GM21619 (cell line): ENCODE results near the gene ZFP1.

Experiments
- ATAC-seq: cut with Tn5 transposase; IDR thresholded peaks from one replicate; pipeline ENCODE4 v1.9.1; 2021; ENCODE audit not compliant: unreplicated experiment

Gene ZFP1

DNA sequence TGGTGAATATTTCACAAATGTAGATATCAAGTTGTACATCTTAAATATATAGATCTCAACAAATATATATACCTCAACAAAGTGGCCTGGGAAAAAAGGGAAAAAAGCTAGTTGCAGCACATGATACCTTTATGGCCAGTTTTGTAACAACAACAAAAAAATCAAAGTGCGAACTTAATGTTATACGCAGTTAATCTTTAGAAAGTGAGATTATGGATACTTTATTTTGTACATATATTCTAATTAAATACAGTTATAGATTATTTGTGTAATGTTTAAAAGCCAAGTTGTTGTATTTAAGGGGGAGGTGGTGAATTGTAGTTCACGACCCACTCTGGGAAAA, 385 bp upstream of the ZFP1 start:
- ATAC-seq: no peak

DNA sequence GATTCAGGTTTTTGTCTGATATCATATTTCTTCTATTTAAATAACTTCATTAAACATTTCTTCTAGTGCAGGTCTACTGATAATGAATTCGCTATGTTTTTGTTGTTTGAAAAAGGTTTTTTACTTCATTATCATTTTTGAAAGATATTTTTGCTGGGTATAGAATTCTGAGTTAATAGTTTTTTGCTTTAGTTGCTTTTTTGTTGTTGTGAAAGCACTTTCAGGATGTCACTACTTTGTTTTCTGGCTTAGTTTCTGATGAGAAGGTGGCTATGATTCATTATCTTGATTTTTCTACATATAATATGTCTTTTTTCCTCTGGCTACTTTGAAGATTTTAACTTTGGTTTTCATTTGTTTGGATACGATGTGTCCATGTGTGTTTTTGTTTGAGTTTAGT, 3.5 kb downstream of the ZFP1 start:
- no peak for ATAC-seq

DNA sequence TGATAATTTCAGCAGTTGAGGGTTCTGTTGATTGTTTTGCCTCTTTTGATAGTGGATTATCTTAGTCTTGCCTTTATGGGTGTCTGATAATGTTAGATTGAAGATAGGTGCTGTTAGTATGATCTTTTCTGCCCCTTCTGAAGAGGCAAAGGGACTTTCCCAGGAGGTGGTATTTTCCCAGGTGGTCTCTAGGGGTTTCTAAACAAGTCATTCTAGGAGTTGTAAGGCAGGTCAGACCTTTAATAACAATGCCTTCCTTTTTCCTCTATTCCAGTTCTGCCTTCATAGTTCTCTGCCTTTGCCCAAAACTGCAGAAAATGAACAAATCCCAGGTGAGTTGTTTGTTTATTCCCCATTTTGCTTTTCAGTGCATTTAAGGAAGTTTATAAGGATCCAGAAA, 4.3 kb downstream of the ZFP1 start:
- no peak for ATAC-seq

DNA sequence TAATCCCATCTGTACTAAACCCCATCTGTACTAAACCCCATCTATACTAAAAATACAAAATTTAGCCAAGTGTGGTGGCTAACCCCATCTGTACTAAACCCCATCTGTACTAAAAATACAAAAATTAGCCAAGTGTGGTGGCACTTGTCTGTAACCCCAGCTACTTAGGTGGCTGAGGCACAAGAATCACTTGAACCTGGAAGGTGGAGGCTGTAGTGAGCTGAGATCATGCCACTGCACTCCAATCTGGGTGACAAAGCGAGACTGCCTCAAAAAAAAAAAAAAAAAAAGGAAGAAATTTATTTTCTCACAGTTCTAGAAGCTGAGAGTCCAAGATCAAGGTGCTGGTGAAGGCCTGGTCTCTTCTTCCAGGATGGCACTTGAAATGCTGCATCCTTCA, 12.1 kb downstream of the ZFP1 start:
- no peak for ATAC-seq

DNA sequence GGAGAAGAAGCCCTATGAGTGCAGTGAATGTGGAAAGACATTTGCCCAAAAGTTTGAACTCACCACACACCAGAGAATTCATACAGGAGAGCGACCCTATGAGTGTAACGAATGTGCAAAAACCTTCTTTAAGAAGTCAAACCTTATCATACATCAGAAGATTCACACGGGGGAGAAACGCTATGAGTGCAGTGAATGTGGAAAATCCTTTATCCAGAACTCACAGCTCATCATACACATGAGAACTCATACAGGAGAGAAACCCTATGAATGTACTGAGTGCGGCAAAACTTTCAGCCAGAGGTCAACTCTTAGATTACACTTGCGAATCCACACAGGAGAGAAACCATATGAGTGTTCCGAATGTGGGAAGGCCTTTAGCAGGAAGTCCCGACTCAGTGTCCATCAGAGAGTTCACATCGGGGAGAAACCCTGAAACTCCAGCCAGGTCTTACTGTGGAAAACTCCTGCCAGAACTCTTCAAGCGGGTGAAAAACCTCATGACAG, 21.6 kb downstream of the ZFP1 start:
- ATAC-seq: no peak

DNA sequence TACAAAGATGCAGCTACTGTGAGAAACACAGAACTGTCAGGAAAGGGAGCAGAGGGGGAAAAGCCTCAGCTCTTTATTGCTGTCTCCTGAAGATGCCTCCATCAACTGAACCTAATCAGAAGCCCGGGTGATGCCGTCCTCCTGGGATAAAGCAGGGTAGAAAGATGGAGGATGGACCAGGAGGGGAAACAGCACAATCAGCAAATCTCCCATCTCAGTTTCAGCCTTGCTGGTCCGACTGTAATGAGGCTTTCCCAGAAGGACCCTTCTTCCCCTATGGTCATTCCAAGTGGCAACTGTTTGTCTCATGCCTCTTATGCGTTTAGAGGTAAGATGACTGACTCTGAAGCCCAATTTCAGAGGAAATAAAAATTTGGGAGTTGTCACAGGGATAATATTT, 24.3 kb downstream of the ZFP1 start:
- no peak for ATAC-seq

DNA sequence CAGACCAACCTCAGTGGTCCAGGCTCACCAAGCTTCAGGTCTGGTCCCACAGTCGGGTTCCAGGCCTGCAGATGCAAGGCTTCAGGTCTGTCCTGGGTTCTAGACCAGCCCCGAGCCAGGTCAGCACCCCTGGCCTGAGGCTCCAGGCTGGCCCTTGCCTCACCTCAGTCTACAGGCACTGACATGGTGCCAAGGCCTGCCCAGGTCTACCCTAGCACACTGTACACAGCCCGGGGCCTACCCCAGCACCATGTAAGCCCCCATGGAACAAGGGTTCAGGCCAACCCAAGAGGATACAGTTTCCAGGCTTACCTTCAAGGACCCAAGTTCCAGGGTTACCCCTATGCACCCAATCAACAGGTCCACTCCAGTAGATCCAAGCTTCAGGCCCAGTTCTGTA, 26.8 kb downstream of the ZFP1 start:
- ATAC-seq: no peak

DNA sequence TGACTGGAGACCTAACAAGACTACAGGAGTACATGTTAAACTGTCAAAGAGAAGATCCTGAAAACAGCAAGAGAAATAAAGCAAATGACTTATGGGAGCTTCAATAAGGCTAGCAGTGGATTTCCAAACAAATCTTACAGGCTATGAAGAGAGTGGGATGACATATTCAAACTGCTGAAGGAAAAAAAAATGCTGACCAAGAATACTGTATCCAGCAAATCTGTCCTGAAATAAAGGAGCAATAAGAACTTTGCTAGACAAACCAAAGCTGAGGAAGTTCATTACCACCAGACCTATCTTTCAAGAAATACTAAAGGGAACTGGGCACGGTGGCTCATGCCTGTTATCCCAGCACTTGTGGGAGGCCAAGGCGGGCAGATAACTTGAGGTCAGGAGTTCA, 28.6 kb downstream of the ZFP1 start:
- ATAC-seq: no peak

DNA sequence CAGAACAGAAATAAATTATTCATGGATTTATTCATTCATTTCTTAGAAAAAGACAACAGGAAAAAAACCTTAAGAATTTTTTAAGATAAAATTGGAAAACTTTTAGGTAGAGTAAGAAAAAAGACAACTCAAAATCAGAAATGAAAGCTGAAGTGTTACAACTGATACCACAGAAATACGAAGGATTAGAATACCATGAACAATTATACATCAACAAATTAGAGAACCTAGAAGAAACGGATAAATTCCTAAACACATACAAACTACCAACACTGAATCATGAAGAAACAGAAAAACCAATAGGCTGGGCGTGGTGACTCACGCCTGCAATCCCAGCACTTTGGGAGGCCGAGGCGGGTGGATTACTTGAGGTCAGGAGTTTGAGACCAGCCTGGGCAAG, 30.9 kb downstream of the ZFP1 start:
- ATAC-seq: no peak

DNA sequence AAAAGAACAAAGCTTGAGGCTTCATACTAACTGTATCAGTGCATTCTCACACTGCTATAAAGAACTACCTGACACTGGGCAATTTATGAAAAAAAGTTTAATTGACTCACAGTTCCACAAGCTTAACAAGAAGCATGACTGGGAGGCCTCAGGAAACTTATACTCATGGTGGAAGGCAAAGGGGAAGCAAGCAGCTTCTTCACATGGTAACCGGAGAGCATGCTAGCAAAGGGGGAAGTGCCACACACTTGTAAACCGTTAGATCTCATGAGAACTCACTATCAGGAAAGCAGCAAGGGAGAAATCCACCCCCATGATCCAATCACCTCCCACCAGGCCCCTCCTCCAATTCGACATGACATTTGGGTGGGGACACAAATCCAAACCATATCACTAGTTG, 33.3 kb downstream of the ZFP1 start:
- ATAC-seq: no peak

DNA sequence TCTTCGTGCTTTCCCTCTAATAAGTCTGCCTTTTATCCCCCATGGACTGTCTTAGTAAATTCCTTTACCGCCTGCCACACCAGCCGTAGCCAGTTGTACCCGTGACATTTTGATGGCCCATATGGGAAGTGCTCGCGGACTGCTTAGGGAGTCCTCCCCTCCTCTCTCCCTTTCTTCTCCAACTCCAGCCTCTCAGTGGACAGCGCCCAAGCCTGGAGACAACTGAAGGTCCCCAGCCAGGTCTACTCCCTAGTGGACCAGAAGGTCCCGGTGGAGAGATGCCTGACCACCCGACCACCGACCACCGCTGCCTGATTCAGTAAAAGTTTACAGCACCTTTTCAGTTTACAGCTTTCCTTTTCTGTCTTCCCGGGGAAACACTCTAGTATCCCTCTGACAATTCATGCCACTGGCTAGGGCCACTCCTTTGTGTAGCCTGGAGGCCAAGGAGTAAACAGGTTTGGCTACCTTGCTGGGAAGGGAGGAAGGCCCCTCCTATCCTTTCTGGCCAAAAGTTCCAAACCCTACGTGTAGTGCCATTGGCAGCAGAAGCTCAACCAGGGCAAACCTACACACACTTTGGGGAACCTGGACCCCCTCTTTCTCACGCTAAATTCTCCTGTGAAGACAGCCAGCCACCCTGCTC, 40.6 kb downstream of the ZFP1 start:
- no peak for ATAC-seq

DNA sequence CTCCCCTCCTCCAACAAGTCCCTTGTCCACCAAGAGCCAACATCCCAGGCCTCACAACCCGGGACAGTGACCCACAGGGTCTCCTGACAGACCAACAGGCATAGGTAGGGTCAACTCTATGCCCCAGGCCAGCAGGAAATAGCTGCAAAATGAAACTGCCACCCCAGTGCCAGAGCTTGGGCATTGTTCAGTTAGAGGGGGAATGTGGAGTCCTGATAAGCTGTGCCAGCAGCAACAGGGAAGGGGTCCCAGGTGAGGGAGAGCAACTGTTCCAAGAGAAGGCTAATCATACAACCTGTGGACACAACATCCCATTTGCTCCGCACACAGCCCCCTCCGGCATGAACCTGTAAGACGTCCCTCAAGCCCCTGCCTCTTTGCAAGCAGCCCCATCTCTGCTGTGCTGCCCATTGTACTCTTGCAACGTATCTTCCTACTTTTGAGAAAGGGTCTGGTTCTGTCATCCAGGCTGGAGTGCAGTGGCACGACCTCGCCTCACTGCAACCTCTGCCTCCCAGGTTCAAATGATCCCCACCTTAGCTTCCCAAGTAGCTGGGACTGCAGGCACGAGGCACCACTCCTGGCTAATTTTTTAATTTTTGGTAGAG, 41.4 kb downstream of the ZFP1 start:
- no peak for ATAC-seq

DNA sequence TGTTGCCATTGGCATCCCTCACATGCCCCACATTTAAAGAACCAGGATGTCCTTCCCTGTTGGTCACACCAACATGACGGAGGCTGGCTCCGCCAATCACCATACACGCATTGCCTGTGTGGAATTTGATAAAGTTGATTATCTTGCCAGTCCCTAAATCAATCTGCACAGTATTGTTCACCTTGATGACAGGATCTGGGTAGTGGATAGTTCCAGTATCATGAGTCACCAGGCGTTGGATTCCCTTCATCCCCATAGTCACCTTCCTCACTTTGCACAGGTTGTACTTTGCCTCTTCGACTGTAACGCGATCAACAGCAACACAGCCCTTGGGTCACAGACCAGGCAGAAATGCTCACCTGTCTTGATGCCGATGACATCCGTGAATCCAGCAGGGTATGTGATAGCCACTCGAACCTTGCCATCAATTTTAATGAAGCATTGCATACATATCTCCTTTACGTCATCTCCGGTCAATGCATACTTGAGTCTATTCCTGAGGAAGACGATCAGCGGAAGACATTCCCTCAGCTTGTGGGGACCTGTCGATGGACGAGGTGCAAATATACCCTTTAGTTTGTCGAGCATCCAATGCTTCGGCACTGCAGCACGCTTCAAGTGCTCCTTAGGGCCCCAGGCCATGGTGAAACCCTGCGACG, 44.4 kb downstream of the ZFP1 start:
- ATAC-seq: no peak

DNA sequence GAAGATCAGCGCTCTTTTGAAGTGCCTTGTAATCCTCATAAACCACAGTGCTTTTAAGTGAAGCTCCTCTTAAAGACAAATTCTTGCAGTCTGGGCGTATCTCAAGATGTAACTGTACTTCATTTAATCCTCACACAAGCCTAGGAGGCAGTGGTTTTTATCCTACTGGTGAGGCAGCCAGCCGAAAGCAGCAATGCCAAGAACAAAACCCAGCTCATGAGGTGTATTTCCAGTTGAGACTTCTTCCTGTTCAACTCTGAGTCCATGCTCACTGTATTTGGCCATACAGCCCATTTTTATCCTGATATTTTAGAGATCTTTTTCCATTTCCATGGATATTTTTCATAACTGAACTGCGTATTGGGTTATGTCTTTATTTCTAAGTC, 44.9 kb downstream of the ZFP1 start:
- no peak for ATAC-seq

DNA sequence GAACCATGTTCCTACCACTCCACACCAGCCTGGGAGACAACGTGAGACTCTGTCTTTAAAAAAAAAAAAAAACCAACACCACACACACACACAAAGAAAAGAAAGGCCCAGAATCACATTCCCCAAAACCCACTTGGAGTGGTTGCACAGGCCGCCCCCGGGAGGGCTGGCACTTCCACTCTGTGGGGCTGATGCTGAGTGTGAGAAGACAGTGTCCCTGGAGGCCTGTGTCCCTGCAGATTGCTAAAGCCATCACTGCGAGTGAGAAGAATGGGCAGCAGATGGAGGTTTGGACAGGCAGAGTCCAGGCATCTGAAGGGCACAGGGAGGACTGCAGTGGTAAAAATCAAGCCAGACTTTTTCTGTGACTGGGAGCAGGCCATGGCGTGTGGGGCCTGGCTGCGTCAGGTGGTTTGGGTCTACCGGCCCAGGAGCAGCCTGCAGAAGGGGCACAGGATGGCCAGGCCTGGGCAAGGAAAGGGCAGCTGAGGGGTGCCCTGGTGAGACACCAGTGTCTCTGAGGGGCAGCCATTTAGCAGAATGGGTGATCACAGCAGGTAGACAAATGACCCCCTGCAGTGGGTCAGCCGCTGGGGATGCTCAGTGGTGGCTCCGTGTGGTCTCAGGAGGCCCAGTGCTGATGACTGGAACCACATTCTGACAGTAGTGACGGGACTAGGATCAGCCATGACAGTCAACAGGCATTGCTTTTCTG, 45.6 kb downstream of the ZFP1 start:
- no peak for ATAC-seq

DNA sequence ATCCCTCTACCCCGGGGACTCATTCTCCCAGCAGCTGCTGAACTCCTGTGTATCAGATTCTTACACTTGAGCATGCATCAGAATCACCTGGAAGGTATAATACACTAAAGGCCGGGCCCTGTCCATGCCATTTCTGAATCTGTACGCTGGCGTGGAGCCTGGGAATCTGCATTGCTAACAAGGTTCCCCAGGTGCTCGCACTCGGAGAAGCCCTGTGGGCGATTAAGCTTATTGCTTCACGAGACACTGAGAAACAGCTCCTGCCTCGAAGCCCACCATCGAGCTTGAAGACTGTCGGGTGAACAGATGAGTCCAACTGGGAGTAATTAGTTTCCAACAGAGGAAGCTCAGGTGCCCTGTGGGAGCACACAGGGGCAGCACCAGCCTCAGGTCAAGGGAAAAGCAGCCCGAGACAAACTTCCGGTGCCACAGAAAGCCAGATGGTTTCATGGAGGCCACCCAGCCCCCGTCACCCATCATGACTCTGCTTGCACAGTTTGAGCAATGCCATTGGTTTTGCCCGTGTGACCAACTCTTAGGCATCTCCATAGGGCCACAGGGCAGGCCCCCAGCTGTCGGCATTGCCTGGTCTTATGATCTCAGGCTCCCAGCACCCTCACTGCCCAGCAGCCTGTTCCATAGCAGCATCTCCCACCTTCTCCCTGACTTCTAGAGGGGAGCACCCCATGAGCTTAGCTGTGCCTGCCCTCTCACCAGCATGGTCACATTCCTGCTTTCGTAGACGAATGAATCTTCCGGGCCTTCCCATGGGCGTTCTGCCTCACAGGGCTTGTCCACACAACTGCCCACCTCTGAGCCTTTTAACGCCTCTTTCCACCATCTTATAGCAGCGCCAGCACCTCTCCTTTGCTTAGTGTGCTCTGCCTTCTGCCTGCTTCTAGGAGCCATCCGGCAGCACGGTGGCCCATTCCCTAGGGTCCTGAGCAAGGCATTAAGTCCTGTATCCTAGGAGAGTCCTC, 47.8 kb downstream of the ZFP1 start:
- ATAC-seq: no peak

DNA sequence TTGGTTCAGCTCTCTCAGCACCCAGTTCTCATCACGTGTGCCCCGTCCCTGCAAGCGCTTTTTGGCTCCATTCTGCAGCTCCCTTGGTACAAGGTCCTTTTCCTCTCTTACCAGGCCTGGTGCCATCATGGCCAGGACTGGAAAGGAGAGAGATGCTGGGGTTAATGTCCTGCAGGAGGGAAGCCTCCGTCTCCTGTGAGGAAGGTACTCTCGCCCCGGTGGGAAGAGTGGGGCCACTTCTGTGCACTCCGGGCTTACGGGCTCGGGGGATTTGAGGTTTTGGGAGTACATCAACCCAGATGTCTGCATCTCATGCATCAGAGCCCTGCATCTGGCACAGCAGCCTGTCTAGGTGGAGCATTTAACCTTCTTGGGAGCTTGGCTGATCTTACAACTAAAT, 48.5 kb downstream of the ZFP1 start:
- ATAC-seq: no peak

DNA sequence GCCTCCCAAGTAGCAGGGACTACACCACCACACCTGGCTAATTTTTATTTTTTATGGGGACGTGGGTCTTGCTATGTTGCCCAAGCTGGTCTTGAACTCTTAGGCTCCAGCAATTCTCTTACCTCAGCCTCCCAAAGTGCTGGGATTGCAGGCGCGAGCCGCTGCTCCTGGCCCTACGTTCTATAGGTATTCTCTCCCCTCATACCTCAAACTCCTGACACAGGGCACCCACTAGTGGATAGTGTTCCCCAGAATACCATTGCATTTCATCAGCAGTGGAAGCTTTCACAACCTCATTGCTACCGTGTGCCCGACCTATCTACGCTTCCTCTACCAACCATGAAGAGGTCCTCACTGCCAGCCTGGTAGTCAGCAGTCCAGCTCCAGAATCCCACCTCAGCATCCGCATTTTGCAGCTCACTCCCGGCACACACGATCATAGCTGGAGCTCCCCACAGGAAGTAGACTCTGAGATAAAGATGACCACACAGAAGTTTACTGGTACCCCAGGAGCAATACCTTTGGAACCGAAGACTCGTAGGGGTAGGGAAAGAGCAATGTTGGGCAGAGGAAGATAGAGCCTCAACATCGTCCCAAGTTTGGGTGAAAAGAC, 49.3 kb downstream of the ZFP1 start:
- ATAC-seq: no peak

DNA sequence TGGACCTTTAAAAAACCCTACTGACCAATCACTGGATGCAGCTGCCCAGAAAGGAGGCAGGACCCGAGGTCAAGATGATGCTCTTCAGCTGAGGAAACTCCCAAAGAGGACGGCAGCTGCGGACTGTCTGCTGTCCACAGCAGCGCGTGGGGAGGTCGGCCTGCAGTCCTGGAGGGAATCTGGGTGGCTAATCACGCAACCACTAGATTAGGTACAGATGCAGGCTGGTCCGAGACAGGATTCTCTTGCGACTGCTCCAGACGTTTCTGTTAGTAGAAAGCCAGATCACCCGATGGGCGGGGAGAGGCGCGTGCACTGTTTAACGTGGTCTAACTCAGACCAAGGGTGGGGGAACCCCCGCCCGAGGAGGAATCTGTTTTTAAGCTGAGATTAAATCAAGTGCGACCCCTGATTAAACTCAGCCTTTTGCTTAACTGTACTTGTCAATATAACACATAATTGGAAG, 49.8 kb downstream of the ZFP1 start:
- no peak for ATAC-seq

DNA sequence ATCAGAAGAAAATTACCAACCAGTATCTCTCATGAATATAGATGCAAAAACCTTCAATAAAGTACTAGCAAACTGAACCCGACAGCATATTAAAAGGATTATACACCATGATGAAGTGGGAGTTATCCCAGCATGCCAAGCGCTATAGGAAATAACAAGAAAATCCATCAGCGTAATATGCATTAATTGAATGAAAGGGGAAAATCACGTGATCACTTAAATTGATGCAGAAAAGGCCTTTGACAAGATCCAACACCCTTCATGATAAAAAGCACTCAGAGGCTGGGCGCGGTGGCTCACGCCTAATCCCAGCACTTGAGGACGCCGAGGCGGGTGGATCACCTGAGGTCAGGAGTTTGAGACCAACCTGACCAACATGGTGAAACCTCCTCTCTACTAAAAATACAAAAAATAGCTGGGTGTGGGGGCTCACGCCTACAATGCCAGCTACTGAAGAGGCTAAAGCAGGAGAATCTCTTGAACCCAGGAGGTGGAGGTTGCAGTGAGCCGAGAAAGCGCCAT, 53.8 kb downstream of the ZFP1 start:
- ATAC-seq: no peak
